Stimulated activated CD8-positive, alpha-beta memory T cell treated with anti-CD3 and anti-CD28 coated beads, Interleukin-7, amount 100 ng/mL, for 1 hour (primary cell): Measurements from ENCODE around the gene PXN.

Experiments
- DNase-seq, 2 donors: peaks; one replicate each; pipeline ENCODE4 v3.0.0-alpha.2; 2020; ENCODE audit warnings: low read depth in 2 of 2

Gene PXN

DNA sequence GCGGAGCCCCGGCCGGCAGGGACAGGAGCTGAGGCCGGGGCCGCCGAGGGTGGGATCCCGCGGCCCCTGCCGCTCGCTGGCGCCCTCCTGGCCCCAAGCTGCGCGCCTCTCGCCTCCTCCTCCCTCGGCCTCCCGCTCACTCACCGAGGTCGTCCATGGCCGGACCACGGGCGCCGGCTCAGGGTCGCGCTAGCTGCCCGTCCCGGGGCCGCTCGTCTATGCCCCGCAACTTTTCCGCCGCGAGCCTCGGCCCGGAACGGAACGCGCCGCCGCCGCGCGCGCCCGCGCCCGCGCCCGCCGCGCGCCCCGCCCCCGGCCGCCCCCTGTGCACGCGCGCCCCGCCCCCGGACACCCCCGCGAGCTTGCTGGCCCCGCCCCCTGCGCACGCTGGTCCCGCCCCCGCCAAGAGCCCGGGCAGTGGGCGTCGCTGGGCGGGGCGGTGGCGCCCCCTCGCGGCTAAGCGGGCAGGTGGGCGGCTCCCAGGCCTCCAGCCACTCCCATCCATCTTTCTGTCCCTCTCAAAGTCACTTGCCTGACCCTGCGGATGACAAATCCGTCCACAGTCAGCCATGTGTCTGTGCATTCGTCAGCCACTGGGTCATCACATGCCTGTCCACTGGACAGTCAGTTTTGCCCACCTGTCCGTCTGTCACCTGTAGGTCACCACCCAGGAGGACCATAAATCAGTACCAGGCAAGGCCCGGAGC lies at the start of gene PXN:
TSS of gene PXN (minus strand) at position 258 of the 707 bp plus-strand sequence. CDS start at position 157, 101 bp downstream.
- peak; percentile 81 to 90 for DNase-seq

DNA sequence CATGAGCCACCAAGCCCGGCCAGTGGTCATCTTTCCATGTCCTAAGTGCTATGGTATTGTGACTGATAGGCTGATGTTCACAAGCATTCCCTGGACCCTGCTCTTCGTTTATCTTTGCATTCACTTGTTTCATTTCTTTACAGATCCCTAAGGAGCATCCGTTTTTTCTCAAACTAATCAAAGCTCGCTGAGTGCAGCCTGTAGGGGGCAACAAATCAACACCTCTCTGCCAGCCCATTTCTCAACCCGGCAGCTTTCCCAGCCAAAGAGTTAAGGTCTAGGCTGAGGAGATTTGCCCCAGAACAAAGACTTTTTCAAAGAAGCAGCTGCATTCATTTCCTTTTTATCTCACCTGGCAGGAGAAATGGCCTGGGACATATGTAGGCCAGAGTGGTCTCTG lies 48.7 kb upstream of the PXN start:
- DNase-seq = no peak

DNA sequence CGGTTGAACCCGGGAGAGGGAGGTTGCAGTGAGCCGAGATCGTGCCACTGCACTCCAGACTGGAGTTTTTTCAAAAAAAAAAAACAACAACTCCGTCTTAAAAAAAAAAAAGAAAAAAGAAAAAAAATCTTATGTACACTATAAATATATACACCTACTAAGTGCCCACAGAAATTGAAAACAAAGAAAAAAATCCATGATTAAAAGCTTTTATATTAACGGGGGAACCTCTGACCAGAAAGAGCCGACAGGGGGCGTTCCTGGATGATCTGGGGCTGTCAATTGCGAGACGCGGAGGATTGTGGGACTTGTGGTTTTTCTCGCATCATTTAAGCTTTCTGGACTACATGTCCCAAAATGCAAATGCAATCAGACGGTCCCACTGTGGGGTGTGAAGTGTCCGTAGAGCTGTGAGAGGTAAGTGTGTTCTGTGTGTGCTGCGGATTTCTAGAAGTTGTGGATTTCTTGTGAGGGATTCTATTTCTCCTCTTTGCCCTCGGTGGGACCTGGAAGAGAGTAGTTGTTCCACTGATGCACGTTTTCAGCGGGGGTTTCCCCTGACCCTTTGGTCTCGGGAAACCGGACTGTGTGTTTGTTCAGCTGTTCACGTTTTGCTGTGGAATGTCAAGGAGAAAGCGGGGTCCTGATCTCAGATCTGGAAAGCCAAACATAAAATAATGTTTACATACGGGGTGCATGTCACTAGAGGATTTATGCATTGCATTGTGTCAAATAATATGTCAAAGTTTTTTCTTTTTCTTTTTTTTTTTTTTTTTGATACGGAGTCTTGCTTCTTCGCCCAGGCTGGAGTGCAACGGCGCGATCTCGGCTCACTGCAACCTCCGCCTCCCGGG lies 36.7 kb upstream of the PXN start, which contains the start of gene SIRT4:
TSS of gene SIRT4 (plus strand) at position 360 of the 854 bp plus-strand sequence. CDS start 1,241 bp downstream, outside the sequence.
- DNase-seq = peak; percentile 76 to 78

DNA sequence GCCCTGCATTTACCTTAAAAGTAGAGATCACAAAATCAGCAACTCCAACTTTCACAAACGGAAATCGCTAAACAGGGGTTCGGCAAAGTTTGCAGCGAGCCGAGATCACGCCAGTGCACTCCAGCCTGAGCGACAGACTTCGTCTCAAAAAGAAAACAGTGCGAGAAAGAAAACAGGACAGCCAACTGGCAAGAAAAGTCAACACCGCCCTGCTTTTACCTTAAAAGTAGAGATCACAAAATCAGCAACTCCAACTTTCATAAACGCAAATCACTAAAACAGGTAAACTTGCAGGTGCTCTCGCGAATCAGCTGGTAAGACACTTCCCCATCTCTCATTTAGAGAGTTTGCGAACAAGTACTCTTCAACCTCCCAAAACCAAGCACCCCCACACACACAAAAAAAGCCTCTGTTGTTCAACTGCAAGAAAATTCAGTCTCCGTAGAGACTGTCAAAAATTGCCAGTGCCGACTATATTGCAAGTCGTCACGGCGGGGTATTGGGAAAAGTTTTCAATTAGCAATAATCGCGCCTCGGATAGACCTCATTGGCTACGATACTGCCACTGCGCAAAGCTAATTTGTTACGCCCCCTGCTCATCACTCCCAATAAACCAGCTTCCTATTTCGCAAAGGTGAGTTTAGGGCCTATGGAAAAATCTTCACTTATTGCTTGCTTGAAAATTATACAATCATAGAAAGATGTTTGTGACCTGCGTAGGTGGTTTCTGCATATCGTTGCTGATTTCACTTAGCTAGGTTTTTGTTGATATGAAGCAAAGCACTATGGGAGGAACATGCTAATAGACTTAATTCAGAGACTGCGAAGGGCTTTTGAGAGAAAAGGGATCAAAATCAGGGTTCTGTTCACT lies 27.4 kb upstream of the PXN start, which contains the start of gene RNU4-1:
TSS of gene RNU4-1 (minus strand) at position 577 of the 871 bp plus-strand sequence.
- peak; percentile 46 to 55 for DNase-seq

DNA sequence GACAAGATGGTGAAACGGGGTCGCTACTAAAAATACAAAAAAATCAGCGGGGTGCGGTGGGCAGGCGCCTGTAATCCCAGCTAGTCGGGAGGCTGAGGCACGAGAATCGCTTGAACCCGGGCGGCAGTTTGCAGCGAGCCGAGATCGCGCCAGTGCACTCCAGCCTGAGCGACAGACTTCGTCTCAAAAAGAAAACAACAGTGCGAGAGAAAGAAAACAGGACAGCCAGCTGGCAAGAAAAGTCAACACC lies 26.8 kb upstream of the PXN start:
- DNase-seq = no peak

- no peak for DNase-seq
Measured at GRCh38 chr12:120290609-120291305, 25.2 kb upstream of the PXN start.

GRCh38 chr12:120287491-120287890 lies 22.0 kb upstream of the PXN start:
- no peak for DNase-seq

GRCh38 chr12:120286768-120287490 lies 21.4 kb upstream of the PXN start:
- no peak for DNase-seq

GRCh38 chr12:120284381-120284780 lies 18.9 kb upstream of the PXN start:
- no peak for DNase-seq

DNA sequence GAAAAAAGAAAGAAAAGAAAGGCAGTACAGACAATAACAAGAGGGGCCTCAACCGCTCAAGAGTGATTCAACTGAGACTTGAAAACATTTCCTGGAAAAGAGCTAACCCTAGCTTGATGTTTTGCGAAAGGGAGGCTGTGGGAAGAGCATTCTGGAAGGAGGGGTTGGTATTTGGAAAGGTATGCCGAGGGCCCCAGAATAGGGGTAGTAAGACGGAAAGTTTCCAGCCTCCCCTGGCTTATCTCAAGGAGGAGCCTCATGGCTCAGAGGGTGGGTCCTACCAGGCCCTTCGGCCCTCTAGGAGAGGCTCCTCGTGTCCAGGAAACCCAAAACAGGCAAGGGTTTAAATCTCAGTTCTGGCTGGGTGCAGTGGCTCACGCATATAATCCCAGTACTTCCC lies 17.8 kb upstream of the PXN start:
- DNase-seq = no peak

DNA sequence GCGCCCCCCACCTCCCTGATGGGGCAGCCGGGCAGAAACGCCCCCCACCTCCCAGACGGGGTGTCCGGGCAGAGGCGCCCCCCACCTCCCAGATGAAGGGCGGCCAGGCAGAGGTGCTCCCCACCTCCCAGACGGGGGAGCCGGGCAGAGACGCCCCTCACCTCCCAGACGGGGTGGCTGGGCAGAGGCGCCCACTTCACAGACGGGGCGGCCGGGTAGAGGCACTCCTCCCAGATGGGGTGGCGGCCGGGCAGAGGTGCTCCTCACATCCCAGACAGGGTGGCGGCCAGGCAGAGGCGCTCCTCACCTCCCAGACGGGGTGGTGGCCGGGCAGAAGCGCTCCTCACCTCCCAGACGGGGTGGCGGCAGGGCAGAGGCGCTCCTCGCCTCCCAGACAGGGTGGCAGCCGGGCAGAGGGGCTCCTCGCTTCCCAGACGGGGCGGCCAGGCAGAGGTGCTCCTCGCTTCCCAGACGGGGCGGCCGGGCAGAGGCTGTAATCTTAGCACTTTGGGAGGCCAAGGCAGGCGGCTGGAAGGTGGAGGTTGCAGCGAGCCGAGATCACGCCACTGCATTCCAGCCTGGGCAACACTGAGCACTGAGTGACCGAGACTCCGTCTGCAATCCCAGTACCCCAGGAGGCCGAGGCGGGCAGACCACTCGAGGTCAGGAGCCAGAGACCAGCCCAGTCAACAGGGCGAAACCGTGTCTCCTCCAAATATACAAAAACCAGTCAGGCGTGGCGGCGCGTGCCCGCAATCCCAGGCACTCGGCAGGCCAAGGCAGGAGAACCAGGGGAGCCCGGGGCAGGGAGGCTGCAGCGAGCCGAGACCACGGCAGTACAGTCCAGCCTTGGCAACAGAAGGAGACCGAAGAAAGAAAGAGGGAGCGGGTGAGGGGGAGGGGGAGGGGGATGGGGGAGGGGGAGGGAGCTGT lies 12.9 kb upstream of the PXN start:
- no peak for DNase-seq

DNA sequence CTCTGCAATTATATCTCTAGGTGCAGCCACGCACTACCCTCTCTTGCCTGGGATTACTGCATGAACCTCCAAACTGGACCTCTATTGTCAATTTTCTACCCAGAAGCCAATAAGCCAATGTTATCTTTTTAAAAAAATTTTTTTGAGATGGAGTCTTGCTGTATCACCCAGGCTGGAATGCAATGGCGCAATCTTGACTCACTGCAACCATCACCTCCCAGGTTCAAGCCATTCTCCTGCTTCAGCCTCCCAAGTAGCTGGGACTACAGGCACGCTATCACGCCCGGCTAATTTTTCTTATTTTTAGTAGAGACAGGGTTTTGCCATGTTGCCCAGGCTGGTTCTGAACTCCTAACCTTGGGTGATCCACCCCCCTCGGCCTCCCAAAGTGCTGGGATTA lies 11.2 kb upstream of the PXN start:
- DNase-seq = no peak

DNA sequence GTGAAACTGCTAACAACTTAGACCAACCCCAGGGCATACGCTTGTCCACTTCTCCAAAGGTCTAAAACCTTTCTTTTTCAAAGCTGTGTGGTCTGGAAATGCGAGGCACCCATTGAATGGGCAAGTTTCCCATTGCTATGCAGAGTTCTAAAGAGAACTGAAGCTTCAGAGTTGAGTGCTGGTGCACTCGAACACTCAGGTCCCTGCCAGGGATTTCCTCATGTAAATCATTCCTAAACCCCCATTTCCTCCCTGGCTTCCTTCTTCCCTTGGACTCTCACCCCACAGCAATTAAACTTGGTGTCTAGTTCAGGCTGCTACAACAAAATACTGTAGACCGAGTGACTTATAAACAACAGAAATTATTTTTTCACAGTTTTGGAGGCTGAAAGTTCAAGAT lies 2.2 kb upstream of the PXN start:
- no peak for DNase-seq

- DNase-seq = no peak
Measured at GRCh38 chr12:120266180-120266870, 795 bp upstream of the PXN start.

- no peak for DNase-seq
Measured at GRCh38 chr12:120264904-120265472, 542 bp downstream of the PXN start.

DNA sequence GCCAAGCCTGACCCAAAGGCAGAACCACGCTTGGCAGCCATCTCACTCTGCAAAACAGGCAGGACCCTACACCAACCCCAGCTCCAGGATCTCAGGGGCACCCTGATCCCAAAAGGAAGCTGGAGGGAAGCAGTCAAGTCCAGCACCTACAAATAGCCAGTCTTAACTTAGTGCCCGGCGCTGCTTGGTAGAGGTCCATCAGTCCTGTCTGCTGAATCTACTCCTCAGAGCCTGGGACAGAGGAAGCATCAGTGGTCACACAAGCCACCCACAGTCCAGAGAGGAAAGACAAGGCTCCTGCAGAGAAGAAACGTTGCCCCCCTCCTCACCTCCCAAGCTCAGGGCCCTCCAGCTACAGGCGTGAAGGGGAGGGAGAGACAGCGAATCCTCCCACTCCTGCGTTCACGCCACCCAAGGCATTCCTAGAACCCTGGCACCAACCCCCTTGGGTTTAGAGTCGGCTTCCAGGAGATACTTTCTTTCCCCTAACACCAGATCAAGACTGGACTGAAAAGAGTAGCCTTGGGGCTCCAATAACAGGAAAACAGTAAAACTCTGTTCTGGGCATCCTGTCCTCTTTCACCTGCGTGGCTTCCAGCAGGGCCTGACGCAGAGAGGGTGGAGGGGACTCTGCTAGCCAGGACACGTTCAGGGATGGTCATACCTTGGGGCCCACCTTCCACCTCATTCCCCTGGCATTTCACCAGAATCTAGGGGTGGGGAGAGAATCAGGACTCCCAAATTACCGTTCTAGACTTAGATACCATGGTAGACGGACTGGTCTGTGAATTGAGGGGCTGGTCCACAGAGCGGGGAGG lies 1.2 kb downstream of the PXN start:
- no peak for DNase-seq

DNA sequence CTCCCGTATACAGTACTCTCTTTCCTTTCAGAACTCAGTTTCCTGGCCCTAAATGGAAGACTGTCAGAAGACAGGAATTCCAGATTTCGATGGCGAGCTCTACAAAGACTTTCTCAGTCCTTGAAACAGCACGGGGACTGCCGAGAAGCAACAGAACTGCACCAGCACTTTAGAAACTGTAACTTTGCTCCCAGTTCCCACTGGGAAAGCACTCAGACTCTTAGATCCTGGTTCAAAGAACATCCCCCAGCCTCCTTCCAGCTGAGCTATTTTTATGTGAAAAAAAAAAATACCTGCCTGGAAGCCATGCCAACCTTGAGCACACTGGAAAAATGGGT lies 1.8 kb downstream of the PXN start:
- DNase-seq = no peak
